ENCODE measurements around the gene TBC1D4. TPM values are rescaled to one million over a fixed set of nuclear protein-coding genes. Genes with fewer than 3 reads are reported as not detected.

The TBC1D4 gene
- total RNA-seq, 1 donor from 2014 or later: 19.8 TPM

DNA sequence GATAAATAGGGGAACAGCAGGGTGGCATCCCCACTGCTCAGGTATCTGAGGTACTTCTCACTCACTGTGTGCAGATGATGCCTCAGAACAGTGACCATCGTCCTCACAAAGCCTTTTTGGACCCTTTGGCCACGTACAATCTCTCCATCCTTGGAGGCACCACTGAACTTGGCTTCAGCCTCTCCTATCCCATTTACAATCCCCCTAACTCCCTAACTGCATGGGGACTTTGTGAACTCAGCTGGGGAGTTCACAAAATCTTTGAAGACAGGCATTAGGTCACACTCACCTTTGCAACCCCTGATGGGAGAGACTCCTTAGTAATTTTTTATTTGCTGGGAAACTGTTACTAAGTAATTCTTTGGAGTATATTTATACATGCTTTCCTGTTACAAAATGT lies 60.8 kb downstream of the TBC1D4 start:
- H3K27me3 ChIP-seq (ENCODE audit: control insufficient read depth in 3 of 3, insufficient read depth in 3 of 3, low read length in 3 of 3): no peaks in the 10 kb centered on the region
- H3K36me3 ChIP-seq (ENCODE audit: control insufficient read depth in 3 of 3, insufficient read depth in 3 of 3, low read length in 3 of 3): no peaks in the 10 kb centered on the region
- H3K4me1 ChIP-seq (ENCODE audit: control insufficient read depth in 3 of 3, insufficient read depth in 3 of 3, low read length in 3 of 3): peaks cover 39 to 45% (median 42%) of the 10 kb centered on the region in 3 donors
- no peak overlapping the region for H3K4me3 ChIP-seq (ENCODE audit: low read length in 3 of 3)
- no peak overlapping the region for H3K9ac ChIP-seq (ENCODE audit: low read depth in 1 of 3, low read length in 3 of 3)
- H3K27ac ChIP-seq (ENCODE audit: low read depth, low read length): no peak overlapping the region
- no peaks in the 10 kb centered on the region for H3K9me3 ChIP-seq (ENCODE audit: control insufficient read depth in 3 of 3, low read length in 3 of 3)

DNA sequence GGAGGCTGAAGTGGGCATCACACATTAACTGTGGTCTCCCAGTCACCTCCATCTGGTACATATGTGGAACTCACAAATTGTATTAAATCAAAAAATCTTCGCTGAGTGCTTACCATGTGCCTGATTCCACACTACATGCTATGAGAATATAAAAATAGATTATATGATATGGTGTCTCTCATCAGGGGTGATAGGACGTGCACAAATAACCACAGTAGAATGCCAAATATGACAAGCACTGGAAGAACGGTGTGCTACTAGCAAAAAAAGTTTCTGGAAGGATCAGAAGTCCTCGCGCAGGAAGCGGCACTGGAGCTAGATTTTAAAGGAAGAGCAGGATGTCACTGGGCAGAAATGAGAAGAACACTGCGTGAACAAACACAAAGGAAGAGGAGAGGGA lies 62.3 kb downstream of the TBC1D4 start:
- peak overlapping the region in 2 of 3 donors; percentile 18 to 39 for H3K4me3 ChIP-seq (ENCODE audit: low read length in 3 of 3)
- no peaks in the 10 kb centered on the region for H3K9me3 ChIP-seq (ENCODE audit: control insufficient read depth in 3 of 3, low read length in 3 of 3)
- H3K4me1 ChIP-seq (ENCODE audit: control insufficient read depth in 3 of 3, insufficient read depth in 3 of 3, low read length in 3 of 3): peaks cover 43 to 51% (median 50%) of the 10 kb centered on the region in 3 donors
- peak overlapping the region in 2 of 3 donors; percentile 34 to 51 for H3K9ac ChIP-seq (ENCODE audit: low read depth in 1 of 3, low read length in 3 of 3)
- no peaks in the 10 kb centered on the region for H3K27me3 ChIP-seq (ENCODE audit: control insufficient read depth in 3 of 3, insufficient read depth in 3 of 3, low read length in 3 of 3)
- no peaks in the 10 kb centered on the region for H3K36me3 ChIP-seq (ENCODE audit: control insufficient read depth in 3 of 3, insufficient read depth in 3 of 3, low read length in 3 of 3)
- peak overlapping the region; percentile 65 for H3K27ac ChIP-seq (ENCODE audit: low read depth, low read length)

DNA sequence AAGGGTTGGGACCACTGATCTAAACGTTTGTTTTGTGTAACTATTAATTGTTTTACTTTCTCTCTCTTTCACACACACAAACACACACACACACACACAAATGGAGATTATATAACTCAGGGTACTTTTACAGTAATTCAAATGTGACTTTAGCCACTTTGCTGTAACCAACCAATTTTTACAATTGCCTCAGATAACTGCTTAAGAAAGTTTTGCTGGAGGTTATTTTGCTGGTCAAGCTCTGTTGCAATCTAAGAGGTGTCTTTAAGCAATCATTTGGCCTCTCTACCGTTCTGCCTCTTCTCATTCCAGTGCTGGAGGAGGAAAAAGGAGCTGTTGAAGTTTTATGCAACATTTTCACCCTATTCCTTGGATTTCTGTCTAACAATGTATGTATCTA lies 63.0 kb downstream of the TBC1D4 start:
- H3K9ac ChIP-seq (ENCODE audit: low read depth in 1 of 3, low read length in 3 of 3): peak overlapping the region in 1 of 3 donors; percentile 51
- H3K4me3 ChIP-seq (ENCODE audit: low read length in 3 of 3): peak overlapping the region in 1 of 3 donors; percentile 25
- H3K27ac ChIP-seq (ENCODE audit: low read depth, low read length): peak overlapping the region; percentile 65
- H3K4me1 ChIP-seq (ENCODE audit: control insufficient read depth in 3 of 3, insufficient read depth in 3 of 3, low read length in 3 of 3): peaks cover 43 to 57% (median 50%) of the 10 kb centered on the region in 3 donors
- no peaks in the 10 kb centered on the region for H3K27me3 ChIP-seq (ENCODE audit: control insufficient read depth in 3 of 3, insufficient read depth in 3 of 3, low read length in 3 of 3)
- no peaks in the 10 kb centered on the region for H3K9me3 ChIP-seq (ENCODE audit: control insufficient read depth in 3 of 3, low read length in 3 of 3)
- no peaks in the 10 kb centered on the region for H3K36me3 ChIP-seq (ENCODE audit: control insufficient read depth in 3 of 3, insufficient read depth in 3 of 3, low read length in 3 of 3)

DNA sequence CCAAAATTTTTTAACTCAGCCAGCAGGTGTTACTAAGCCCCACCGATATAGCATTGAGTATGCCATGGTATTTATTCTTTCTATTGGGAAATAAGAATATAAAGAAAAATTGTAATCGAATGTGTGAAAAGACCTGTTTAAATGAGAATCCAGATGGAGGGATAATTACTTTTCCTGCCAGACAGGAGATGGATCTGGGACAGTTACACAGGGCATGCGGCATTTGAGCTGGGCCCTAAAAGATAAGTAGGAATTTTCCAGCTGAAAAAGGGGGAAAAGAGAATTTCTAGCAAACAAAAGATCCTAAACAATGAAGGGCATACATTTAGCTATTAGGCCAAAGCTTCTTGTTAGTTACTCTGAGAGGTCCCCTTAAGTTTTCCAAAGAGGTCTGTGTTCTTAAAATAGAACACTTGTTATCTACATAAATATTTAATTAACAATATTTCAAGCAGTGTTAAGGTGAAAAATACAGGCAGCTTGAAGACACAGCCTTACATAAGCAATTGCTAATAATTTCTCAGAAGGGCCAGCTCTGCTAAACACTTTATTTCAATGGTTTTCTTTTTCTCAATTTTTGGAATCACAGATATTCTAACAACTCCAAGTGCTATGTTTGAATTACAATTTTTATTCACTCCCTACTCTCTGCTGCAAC lies 63.7 kb downstream of the TBC1D4 start:
- peak overlapping the region; percentile 65 for H3K27ac ChIP-seq (ENCODE audit: low read depth, low read length)
- peaks cover 43 to 62% (median 49%) of the 10 kb centered on the region in 3 donors for H3K4me1 ChIP-seq (ENCODE audit: control insufficient read depth in 3 of 3, insufficient read depth in 3 of 3, low read length in 3 of 3)
- H3K27me3 ChIP-seq (ENCODE audit: control insufficient read depth in 3 of 3, insufficient read depth in 3 of 3, low read length in 3 of 3): no peaks in the 10 kb centered on the region
- no peaks in the 10 kb centered on the region for H3K36me3 ChIP-seq (ENCODE audit: control insufficient read depth in 3 of 3, insufficient read depth in 3 of 3, low read length in 3 of 3)
- no peak overlapping the region for H3K4me3 ChIP-seq (ENCODE audit: low read length in 3 of 3)
- no peaks in the 10 kb centered on the region for H3K9me3 ChIP-seq (ENCODE audit: control insufficient read depth in 3 of 3, low read length in 3 of 3)
- H3K9ac ChIP-seq (ENCODE audit: low read depth in 1 of 3, low read length in 3 of 3): no peak overlapping the region

DNA sequence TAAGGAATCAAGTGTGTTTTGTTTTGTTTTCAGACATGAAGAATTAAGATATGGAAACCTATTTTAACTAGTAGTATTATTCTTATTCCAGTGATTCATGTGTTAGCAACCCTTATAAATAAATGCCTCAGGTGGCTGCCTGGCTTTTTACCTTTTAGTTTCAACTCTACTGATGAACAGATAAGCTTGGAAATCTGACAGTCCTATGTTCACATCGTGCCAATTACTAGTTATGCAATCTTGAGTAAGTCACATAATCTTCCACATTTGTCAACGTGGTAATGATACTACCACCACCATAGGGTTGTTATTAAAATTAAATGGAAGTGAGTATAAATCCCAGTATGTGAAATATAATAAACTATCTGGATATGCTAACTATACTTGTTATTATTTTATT lies 64.3 kb downstream of the TBC1D4 start:
- Histone ChIP-seq H3K9me3 (ENCODE audit: control insufficient read depth in 3 of 3, low read length in 3 of 3) (no peaks in the 10 kb centered on the region), H3K9ac (ENCODE audit: low read depth in 1 of 3, low read length in 3 of 3) (no peak overlapping the region), H3K36me3 (ENCODE audit: control insufficient read depth in 3 of 3, insufficient read depth in 3 of 3, low read length in 3 of 3) (no peaks in the 10 kb centered on the region), H3K27me3 (ENCODE audit: control insufficient read depth in 3 of 3, insufficient read depth in 3 of 3, low read length in 3 of 3) (no peaks in the 10 kb centered on the region), H3K4me1 (ENCODE audit: control insufficient read depth in 3 of 3, insufficient read depth in 3 of 3, low read length in 3 of 3) (peaks cover 43 to 65% (median 47%) of the 10 kb centered on the region in 3 donors), H3K4me3 (ENCODE audit: low read length in 3 of 3) (no peak overlapping the region), H3K27ac (ENCODE audit: low read depth, low read length) (peak overlapping the region; percentile 61)

DNA sequence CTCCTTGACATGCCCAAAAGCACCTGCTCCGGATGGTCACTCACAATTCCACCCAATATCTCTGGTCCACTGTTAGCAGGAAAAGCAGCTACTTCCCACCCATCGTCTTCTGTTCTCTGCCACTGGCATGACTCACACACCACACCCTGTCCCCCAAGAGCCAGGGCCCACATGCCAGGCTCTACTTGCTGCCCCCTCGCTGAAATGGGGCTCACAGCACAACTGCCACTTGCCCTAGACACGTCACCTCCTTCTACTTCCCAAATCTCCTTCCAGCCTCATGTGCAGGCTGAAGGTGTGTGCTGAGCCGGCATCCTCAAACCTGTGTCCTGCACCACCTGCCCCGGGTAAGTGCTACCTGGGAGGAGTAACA lies 65.0 kb downstream of the TBC1D4 start:
- H3K4me3 ChIP-seq (ENCODE audit: low read length in 3 of 3): peak overlapping the region in 1 of 3 donors; percentile 24
- no peaks in the 10 kb centered on the region for H3K27me3 ChIP-seq (ENCODE audit: control insufficient read depth in 3 of 3, insufficient read depth in 3 of 3, low read length in 3 of 3)
- H3K36me3 ChIP-seq (ENCODE audit: control insufficient read depth in 3 of 3, insufficient read depth in 3 of 3, low read length in 3 of 3): no peaks in the 10 kb centered on the region
- no peaks in the 10 kb centered on the region for H3K9me3 ChIP-seq (ENCODE audit: control insufficient read depth in 3 of 3, low read length in 3 of 3)
- peak overlapping the region in 1 of 3 donors; percentile 35 for H3K9ac ChIP-seq (ENCODE audit: low read depth in 1 of 3, low read length in 3 of 3)
- H3K4me1 ChIP-seq (ENCODE audit: control insufficient read depth in 3 of 3, insufficient read depth in 3 of 3, low read length in 3 of 3): peaks cover 43 to 66% (median 47%) of the 10 kb centered on the region in 3 donors
- H3K27ac ChIP-seq (ENCODE audit: low read depth, low read length): peak overlapping the region; percentile 61

DNA sequence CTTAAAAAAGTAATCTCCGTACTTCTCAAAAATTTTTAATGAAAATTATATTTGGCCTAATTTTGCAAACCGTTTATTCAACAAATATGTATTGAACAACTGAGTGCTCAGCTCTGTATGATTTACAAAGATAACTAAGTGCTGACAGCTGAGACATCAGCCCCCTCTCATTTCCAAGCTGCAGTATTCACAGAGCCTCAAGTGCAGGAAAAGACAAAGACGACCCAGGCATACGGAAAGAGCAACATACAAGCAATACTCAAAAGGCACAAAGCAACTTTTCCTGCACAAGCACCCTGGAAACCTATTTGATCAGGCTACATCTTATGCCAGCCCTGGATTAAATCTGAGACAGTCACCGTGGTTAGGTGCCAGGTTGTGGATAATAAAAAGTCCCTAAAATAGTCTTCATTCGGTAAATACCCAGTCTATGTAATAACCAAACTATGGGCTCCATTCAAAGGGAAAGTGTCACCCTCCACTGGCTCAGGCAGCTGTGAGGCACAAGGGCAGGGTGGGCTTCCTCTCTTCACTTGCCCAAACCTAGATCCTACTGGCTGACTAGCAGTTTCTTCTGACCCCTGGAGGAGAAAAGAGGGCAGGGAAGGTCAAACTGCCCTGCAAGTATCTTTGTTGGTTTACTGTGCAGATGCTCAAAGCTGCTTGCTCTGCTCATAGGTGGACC lies 65.5 kb downstream of the TBC1D4 start:
- peak overlapping the region in 2 of 3 donors; percentile 5 to 35 for H3K9ac ChIP-seq (ENCODE audit: low read depth in 1 of 3, low read length in 3 of 3)
- H3K4me3 ChIP-seq (ENCODE audit: low read length in 3 of 3): peak overlapping the region in 1 of 3 donors; percentile 24
- no peaks in the 10 kb centered on the region for H3K36me3 ChIP-seq (ENCODE audit: control insufficient read depth in 3 of 3, insufficient read depth in 3 of 3, low read length in 3 of 3)
- H3K4me1 ChIP-seq (ENCODE audit: control insufficient read depth in 3 of 3, insufficient read depth in 3 of 3, low read length in 3 of 3): peaks cover 41 to 66% (median 47%) of the 10 kb centered on the region in 3 donors
- H3K27me3 ChIP-seq (ENCODE audit: control insufficient read depth in 3 of 3, insufficient read depth in 3 of 3, low read length in 3 of 3): no peaks in the 10 kb centered on the region
- H3K9me3 ChIP-seq (ENCODE audit: control insufficient read depth in 3 of 3, low read length in 3 of 3): no peaks in the 10 kb centered on the region
- H3K27ac ChIP-seq (ENCODE audit: low read depth, low read length): peak overlapping the region; percentile 61

DNA sequence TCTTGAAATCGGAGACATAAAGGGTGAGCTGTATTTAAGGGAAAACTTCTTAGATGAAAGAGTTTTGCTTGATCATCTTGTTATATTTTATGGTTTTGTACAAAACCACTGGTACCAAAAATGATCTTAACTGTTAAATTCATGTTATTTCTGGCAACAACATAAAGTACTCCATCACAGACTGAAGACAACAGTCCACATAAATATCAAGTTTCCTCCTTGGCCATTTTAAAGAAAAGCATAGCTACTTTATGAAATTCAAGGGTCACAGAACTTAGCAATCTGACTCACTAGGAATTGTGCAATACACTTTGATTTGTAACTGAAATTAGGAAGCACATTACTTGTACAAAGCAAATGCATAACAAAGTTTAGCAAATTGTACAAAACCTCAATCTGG lies 66.3 kb downstream of the TBC1D4 start:
- Histone ChIP-seq H3K9me3 (ENCODE audit: control insufficient read depth in 3 of 3, low read length in 3 of 3) (no peaks in the 10 kb centered on the region), H3K9ac (ENCODE audit: low read depth in 1 of 3, low read length in 3 of 3) (no peak overlapping the region), H3K36me3 (ENCODE audit: control insufficient read depth in 3 of 3, insufficient read depth in 3 of 3, low read length in 3 of 3) (no peaks in the 10 kb centered on the region), H3K27ac (ENCODE audit: low read depth, low read length) (peak overlapping the region; percentile 61), H3K4me3 (ENCODE audit: low read length in 3 of 3) (no peak overlapping the region), H3K4me1 (ENCODE audit: control insufficient read depth in 3 of 3, insufficient read depth in 3 of 3, low read length in 3 of 3) (peaks cover 41 to 62% (median 41%) of the 10 kb centered on the region in 3 donors), H3K27me3 (ENCODE audit: control insufficient read depth in 3 of 3, insufficient read depth in 3 of 3, low read length in 3 of 3) (no peaks in the 10 kb centered on the region)

DNA sequence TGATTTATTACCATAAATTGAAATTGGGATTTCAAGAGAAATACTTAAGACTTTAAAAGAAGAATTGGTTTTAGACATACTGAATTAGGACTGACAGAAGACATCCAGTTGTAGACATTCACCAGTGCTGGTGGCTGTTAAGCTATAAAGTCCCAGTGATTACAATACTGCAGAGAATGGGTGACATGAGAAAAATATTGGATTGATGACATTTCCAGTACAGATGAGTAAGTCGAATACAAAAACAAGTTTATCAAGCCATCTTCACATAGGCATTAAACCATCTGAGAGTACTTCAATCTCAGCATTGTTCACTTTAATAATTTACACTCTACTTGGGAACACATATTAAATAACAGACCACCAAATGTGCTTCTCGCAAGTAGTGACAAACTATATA lies 66.8 kb downstream of the TBC1D4 start:
- H3K27me3 ChIP-seq (ENCODE audit: control insufficient read depth in 3 of 3, insufficient read depth in 3 of 3, low read length in 3 of 3): no peaks in the 10 kb centered on the region
- H3K9me3 ChIP-seq (ENCODE audit: control insufficient read depth in 3 of 3, low read length in 3 of 3): no peaks in the 10 kb centered on the region
- no peak overlapping the region for H3K4me3 ChIP-seq (ENCODE audit: low read length in 3 of 3)
- H3K9ac ChIP-seq (ENCODE audit: low read depth in 1 of 3, low read length in 3 of 3): no peak overlapping the region
- no peaks in the 10 kb centered on the region for H3K36me3 ChIP-seq (ENCODE audit: control insufficient read depth in 3 of 3, insufficient read depth in 3 of 3, low read length in 3 of 3)
- peaks cover 41 to 57% (median 42%) of the 10 kb centered on the region in 3 donors for H3K4me1 ChIP-seq (ENCODE audit: control insufficient read depth in 3 of 3, insufficient read depth in 3 of 3, low read length in 3 of 3)
- peak overlapping the region; percentile 61 for H3K27ac ChIP-seq (ENCODE audit: low read depth, low read length)

Measured in skeletal muscle tissue (tissue), 4 donors.